Activated CD8-positive, alpha-beta memory T cell treated with anti-CD3 and anti-CD28 coated beads, Interleukin-2, amount 50 U/mL, for 4 hours (primary cell): Measurements from ENCODE around the gene ETDB.
"Not testable (repeated sequence)": the region's sequence is repeated elsewhere in the genome, so short reads cannot be mapped to it uniquely, and the experiment has no call there.

ENCODE experiments used
- DNase-seq: peaks from one replicate; pipeline ENCODE4 v3.0.0-alpha.2; 2020

ETDB gene

DNA sequence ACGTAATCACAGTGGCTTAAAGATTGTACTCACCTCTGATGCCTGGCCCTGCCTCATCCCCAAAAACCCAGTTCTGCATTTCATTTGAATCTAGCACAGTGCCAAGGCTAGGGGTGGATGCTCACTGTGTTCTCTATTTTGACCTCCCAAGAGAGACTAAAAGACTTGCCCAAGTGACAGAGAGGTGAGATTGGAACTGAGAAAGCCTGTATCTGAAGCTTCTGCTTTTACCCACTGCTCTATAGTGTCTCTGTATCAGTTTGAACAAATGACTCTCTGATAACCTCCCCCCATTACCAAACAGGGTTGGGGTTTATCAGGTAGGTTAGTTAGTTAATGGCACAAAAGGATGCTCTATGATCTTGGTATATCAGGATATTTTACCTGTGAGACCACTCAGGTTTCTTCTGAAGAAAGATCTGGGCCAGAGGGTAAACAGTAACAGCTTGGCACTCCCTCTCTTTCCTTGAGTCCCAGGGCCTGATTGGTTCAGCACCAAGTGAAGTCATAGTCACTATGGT, at the start of gene ETDB:
TSS of gene ETDB (minus strand) at position 471 of the 521 bp plus-strand sequence. CDS start 1,265 bp downstream, outside the sequence.
- not testable (repeated sequence) for DNase-seq

DNA sequence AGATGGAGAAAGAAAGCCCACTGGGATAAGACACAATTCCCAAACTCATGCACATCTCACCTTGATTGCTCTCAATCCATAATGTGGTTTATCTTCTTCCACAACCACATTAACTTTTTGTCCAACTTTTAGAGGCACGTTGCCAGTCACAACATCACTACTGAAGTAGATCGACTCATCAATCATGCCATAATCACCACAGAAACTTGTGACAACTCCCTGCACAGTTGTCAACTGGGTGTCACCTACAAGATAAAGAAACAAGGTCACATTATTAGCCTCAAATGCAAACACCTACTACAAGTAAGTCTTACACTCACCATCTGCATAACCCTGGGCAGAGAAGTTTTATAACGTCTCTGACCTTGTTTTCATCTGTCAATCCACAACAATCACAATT, 49.2 kb upstream of the ETDB start:
- DNase-seq = not testable (repeated sequence)

DNA sequence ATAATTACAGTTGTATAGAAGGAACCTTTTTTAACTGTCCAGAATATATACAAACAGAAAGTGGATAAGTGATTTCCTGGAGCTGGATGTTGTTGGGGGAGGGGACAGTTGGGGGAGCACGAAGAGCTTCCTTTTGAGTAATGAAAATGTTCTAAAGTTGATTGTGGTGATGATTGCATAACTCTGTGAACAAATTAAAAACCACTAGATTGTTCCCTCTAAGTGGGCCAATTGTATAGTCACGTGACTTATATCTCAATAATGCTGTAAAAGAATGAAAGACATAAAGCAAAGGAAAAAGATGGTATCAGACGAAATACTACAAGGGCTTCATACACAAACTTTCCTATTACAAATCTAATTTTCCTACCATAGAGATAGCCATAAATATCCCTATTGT, 48.2 kb upstream of the ETDB start:
- no peak for DNase-seq

DNA sequence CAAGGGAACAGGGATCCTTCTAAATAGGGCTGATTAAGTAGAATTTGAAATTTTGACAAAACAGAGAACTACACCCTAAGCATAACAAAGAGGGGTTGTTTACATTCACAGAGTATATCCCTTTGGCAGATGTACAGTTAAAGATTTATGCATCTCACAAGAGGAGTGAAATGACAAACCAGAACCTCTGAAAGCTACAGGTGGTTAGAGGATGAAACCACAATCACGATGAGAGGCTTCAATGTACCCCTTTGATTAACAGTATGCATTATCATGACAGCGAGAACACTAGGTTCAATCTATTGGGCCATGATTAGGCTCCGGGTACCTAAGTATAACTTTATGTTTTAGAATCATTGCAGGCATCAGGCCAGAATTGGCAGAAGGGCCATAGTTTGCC, 34.4 kb upstream of the ETDB start:
- not testable (repeated sequence) for DNase-seq

DNA sequence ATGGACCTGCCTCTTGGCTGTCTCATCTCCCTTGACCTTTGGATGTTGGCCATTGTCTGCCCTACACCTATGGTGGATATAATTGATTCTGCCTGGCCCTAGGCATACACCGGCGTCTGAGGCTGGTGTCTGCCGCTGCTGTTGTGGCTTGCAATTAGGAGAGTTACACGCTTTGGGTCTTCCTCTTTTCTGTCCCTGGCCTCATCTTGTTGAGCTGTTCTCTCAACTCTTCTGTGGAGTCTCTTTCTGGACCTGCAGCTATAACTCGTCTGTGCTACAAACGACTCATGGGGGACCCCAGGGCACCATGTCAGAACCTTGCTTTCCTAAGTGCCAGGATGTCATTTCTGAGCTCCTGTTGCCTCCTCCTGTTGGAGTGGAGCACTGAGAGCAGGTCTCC, 5.8 kb upstream of the ETDB start:
- DNase-seq = not testable (repeated sequence)

GRCh38 chrX:135116064-135116463, 4.3 kb downstream of the ETDB start:
- DNase-seq = not testable (repeated sequence)

- no peak for DNase-seq
These were observed 5.9 kb downstream of the ETDB start for GRCh38 chrX:135114392-135114791.

DNA sequence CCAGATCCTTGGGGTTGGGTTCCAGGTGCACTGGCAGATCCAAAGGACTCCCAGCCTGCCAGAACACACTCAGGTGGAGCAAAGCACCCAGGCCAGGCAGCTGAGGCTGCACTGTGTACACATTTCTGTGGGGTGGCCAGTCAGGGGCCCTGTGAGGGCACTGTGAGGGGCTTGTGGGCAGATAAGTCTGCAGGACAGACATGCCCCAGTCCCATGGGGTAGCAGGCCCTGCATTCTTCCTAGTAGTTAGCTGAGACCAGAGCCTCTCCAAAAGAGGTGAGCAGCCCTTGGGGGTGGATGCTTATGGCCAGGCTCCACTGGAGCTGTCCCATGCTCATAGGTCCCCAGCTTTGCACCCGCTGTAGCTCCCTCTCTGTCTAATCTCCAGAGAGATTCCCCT, 7.6 kb downstream of the ETDB start:
- no peak for DNase-seq

DNA sequence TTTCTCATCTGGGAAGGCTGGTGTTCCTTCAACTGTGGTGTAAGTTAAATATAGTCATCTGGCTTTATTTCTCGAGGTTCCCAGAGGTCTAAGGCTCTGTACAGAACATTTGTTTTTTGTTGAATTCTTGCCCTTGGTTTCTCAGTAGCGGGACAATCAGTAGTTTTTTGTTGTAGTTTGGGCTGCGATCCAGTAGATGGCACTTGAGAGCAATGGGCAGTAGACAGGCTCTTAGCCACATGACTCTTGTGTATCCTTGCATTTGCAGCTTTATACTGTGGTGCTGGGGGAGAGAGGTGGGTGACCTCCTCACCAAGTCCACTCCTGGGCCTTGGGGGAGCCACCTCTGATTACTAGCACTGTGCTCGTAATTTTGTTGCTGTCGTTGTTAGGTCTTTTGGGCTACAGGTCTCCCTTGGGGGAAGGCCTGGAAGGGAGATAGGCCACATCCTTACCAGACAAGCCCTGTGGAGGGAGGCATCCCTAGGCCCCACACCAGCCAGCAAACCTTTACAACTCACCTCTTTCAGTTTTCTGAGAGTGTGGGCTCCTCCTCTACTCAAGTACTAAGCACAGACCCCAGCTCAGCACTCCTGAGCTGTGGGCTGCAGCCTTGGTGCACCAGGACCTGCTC, 8.1 kb downstream of the ETDB start:
- DNase-seq = peak; percentile 29

DNA sequence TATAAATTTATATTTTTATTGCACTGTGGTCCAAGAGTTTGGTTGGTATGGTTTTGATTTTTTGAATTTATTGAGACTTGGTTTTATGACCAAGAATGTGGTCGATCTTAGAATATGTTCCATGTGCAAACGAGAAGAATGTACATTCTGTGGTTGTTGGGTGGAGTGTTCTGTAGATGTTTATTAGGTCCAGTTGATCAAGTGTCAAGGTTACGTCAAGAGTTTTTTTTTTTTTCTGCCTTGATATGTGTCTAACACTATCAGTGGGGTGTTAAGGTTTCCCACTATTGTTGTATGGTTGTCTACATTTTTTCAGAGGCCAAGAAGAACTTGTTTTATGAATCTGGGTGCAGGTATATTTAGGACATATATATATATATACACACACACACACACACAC, 10.8 kb downstream of the ETDB start:
- no peak for DNase-seq

DNA sequence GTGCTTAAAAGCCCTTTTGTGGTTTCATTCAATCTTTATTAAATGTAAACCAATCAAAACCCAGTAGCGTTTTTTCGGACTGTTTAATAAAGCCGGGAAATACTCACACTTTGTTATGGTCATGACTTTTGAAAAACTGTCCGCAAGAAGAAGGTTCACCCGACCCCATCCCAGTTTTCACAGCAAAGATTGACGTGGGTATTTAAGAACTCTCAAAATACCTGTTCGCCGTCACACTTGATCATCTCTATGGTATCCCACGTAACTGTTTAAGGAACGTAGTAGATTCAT, 20.9 kb downstream of the ETDB start:
- no peak for DNase-seq

DNA sequence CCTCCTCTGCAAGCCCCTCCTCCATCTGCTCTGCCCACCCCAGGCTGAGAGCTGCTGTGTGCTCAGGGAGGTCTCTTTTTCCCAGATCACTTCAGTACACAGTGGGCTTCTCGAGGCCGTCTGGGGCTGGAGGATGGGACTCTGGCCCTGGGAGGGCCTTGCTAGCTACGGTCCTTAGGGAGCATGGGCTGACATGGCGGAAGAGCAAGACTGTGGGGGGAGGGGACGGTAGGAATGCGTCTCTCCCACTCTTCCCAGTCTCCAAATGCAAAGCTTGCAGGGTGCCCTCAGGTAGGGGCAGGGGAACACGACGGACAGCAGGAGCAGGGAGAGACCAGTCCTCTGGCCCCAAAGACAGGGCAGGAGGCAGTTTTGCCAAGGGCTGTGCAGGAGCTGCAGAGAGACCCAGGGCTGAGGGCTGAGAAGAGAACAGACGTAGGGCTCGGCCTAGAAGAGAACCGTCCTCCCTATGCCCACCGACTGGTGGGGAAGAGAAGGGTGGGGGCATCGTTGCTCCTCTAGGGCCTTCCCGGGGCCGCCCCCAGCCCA, 23.1 kb downstream of the ETDB start:
- not testable (repeated sequence) for DNase-seq

GRCh38 chrX:135095715-135096114, 24.6 kb downstream of the ETDB start:
- no peak for DNase-seq

- DNase-seq = no peak
These were observed 25.6 kb downstream of the ETDB start for GRCh38 chrX:135094726-135095125.

DNA sequence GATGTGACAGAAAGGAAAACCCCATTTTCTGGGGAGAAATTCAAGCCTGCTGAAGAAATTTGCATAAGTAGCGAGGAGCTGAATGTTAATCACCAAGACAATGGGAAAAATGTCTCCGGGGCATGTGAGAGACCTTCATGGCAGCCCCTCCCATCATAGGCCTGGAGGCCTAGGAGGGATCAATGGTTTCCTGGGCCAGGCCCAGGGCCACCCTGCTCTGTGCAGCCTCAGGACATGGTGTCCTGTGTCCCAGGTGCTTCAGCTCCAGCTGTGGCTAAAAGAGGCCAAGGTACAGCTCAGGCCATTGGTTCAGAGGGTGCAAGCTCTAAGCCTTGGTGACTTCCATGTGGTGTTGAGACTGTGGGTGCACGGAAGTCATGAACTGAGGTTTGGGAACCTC, 31.2 kb downstream of the ETDB start:
- DNase-seq = no peak

DNA sequence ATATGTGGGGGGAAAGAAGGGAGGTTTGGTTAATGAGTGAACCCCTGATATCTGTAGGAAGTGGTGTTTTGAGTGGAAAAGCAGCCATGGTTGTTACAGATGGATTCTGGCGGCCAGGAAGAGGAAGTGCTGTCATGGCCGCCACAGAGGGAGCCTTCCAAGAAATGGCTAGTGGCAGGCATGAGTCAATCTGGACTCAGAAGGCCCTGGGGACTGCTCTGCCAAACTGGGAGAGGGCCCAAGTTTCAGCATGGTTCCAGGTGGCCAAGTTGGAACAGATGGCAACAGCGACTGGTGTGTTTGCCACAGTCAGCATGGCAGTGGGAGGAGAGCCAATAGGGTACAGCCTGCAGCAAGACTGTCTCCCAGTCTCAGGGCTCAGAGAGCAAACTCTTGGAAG, 32.5 kb downstream of the ETDB start:
- no peak for DNase-seq

DNA sequence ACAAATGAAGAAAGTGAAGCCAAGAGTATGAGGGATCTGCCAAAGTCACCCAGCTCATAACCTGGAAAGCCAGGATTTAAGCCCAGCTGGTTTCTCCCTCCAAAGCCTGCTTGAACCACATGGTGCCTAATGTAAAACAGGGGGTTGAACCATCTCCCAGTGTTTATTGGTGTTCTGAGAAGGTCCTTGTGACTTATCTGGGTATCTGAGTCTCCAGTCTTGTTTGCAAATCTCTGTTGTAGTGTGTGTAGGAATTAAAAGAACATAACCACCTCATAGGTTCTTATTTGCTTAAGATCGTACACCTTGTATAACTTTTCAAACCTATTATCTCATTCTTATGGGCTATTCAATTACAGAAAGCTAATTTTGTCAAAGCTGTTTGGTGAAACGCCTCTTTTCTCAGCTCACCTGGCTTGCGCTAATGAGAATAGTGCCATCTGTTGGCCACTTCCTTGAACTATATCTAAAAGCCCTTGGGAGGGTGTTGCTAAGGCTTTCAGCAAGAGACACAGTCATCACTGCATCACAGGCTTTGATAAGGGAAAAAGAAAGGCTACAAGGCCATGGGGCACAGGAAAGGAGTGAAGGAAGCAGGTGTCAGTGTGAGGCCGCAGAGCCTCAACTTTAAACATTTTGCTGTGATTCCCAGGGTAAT, 34.0 kb downstream of the ETDB start:
- no peak for DNase-seq

GRCh38 chrX:135081693-135082404, 38.5 kb downstream of the ETDB start:
- DNase-seq = no peak
